GM12801 (cell line): ENCODE measurements around the gene GCKR.

ENCODE experiments used
- CTCF ChIP-seq: IDR thresholded peaks from one replicate; pipeline ENCODE4 v1.5.1; 2011; ENCODE audit warnings: control low read depth; ENCODE audit not compliant: insufficient read length; ENCODE audit errors: extremely low read depth

The GCKR gene

GRCh38 chr2:27485496-27485895, 11.1 kb upstream of the GCKR start:
- no peak for TF ChIP-seq CTCF

GRCh38 chr2:27489118-27489497, 7.5 kb upstream of the GCKR start:
- no peak for TF ChIP-seq CTCF

- no peak for TF ChIP-seq CTCF
Observed at GRCh38 chr2:27489498-27490397, 6.9 kb upstream of the GCKR start, which contains the start of gene IFT172. Gene IFT172 (minus strand): TSS chr2:27489743. CDS start chr2:27489653, 90 bp downstream.

- TF ChIP-seq CTCF: no peak
Observed at GRCh38 chr2:27492557-27492956, 4.1 kb upstream of the GCKR start.

GRCh38 chr2:27493948-27494283, 2.7 kb upstream of the GCKR start:
- TF ChIP-seq CTCF: no peak

GRCh38 chr2:27494284-27494943, 2.2 kb upstream of the GCKR start:
- no peak for TF ChIP-seq CTCF

GRCh38 chr2:27494944-27495554, 1.6 kb upstream of the GCKR start, which contains the start of gene FNDC4:
Gene FNDC4 (minus strand): TSS chr2:27495200. CDS start chr2:27494679, 521 bp downstream.
- TF ChIP-seq CTCF: no peak
